ENCODE measurements around the gene NFKBIZ. TPM values are rescaled to one million over a fixed set of nuclear protein-coding genes. Genes with fewer than 3 reads are reported as not detected.

The NFKBIZ gene
- total RNA-seq, 4 donors from 2014 or later = 37.5 to 132 (median 56.9) TPM

- no peaks in the 10 kb centered on the region for H3K9me3 ChIP-seq
- DNase-seq = no peak
- H3K36me3 ChIP-seq = no peaks in the 10 kb centered on the region
- no peak for TF ChIP-seq POLR2A (IDR thresholded peaks at IDR 0.05)
- no peak for TF ChIP-seq CTCF (IDR thresholded peaks at IDR 0.05)
- intact Hi-C loops (cut with DNase I) = no loop called here
- H3K27me3 ChIP-seq = no peaks in the 10 kb centered on the region
- H3K27ac ChIP-seq = peak overlapping the region in 1 of 3 donors; percentile 37
- WGBS, 2 donors = 65 to 69% methylated on average over 3 of the region's 3 CpGs
- no peak overlapping the region for H3K4me3 ChIP-seq (replicated peaks in 1 of 3)
- peaks cover 0 to 4% of the 10 kb centered on the region in 2 donors for H3K4me1 ChIP-seq
Measured at GRCh38 chr3:101836652-101837598, 12.4 kb upstream of the NFKBIZ start.

- H3K4me1 ChIP-seq = peaks cover 0 to 4% of the 10 kb centered on the region in 2 donors
- TF ChIP-seq POLR2A (IDR thresholded peaks at IDR 0.05) (no peak), CTCF (IDR thresholded peaks at IDR 0.05) (no peak)
- H3K9me3 ChIP-seq = no peaks in the 10 kb centered on the region
- H3K27ac ChIP-seq = no peak overlapping the region
- intact Hi-C loops (cut with DNase I) = no loop called here
- WGBS, 2 donors = 99% methylated on average over 2 of the region's 2 CpGs
- H3K27me3 ChIP-seq = no peaks in the 10 kb centered on the region
- no peaks in the 10 kb centered on the region for H3K36me3 ChIP-seq
- H3K4me3 ChIP-seq (replicated peaks in 1 of 3) = no peak overlapping the region
- no peak for DNase-seq
Measured at GRCh38 chr3:101838691-101839090, 10.6 kb upstream of the NFKBIZ start.

- H3K27me3 ChIP-seq = no peaks in the 10 kb centered on the region
- peaks cover 0 to 4% of the 10 kb centered on the region in 2 donors for H3K4me1 ChIP-seq
- no peak overlapping the region for H3K4me3 ChIP-seq (replicated peaks in 1 of 3)
- H3K36me3 ChIP-seq = no peaks in the 10 kb centered on the region
- intact Hi-C loops (cut with DNase I) = no loop called here
- no peak for DNase-seq
- TF ChIP-seq POLR2A (IDR thresholded peaks at IDR 0.05) (no peak), CTCF (IDR thresholded peaks at IDR 0.05) (no peak)
- no peak overlapping the region for H3K27ac ChIP-seq
- H3K9me3 ChIP-seq = no peaks in the 10 kb centered on the region
Measured at GRCh38 chr3:101840066-101840465, 9.2 kb upstream of the NFKBIZ start.

GRCh38 chr3:101842245-101842934 lies 6.9 kb upstream of the NFKBIZ start:
- intact Hi-C loops (cut with DNase I) = no loop called here
- H3K9me3 ChIP-seq = no peaks in the 10 kb centered on the region
- no peaks in the 10 kb centered on the region for H3K36me3 ChIP-seq
- TF ChIP-seq CTCF (IDR thresholded peaks at IDR 0.05) (no peak), POLR2A (IDR thresholded peaks at IDR 0.05) (no peak)
- H3K27ac ChIP-seq = no peak overlapping the region
- no peaks in the 10 kb centered on the region for H3K27me3 ChIP-seq
- WGBS, 2 donors = 71 to 72% methylated on average over 2 of the region's 2 CpGs
- DNase-seq = no peak
- no peak overlapping the region for H3K4me3 ChIP-seq (replicated peaks in 1 of 3)
- H3K4me1 ChIP-seq = peaks cover 0 to 4% of the 10 kb centered on the region in 2 donors

GRCh38 chr3:101842935-101843330 lies 6.4 kb upstream of the NFKBIZ start:
- no peak for TF ChIP-seq POLR2A (IDR thresholded peaks at IDR 0.05)
- H3K27ac ChIP-seq = no peak overlapping the region
- no peak overlapping the region for H3K4me3 ChIP-seq (replicated peaks in 1 of 3)
- intact Hi-C loops (cut with DNase I) = no loop called here
- no peaks in the 10 kb centered on the region for H3K4me1 ChIP-seq
- H3K27me3 ChIP-seq = no peaks in the 10 kb centered on the region
- WGBS, 2 donors = 97% methylated on average over 3 of the region's 3 CpGs
- H3K36me3 ChIP-seq = no peaks in the 10 kb centered on the region
- no peaks in the 10 kb centered on the region for H3K9me3 ChIP-seq
- DNase-seq = no peak

Measured in thyroid gland (tissue), 4 donors.